Stimulated activated CD4-positive, alpha-beta T cell treated with anti-CD3 and anti-CD28 coated beads, Interleukin-4, amount 100 ng/mL, for 4 hours (primary cell): ENCODE measurements around the gene TFDP2.
"Not testable (repeated sequence)": the region's sequence is repeated elsewhere in the genome, so short reads cannot be mapped to it uniquely, and the experiment has no call there.

Experiments
- DNase-seq, 2 experiments: peaks; one replicate each; pipeline ENCODE4 v3.0.0-alpha.2; 2020

The TFDP2 gene

DNA sequence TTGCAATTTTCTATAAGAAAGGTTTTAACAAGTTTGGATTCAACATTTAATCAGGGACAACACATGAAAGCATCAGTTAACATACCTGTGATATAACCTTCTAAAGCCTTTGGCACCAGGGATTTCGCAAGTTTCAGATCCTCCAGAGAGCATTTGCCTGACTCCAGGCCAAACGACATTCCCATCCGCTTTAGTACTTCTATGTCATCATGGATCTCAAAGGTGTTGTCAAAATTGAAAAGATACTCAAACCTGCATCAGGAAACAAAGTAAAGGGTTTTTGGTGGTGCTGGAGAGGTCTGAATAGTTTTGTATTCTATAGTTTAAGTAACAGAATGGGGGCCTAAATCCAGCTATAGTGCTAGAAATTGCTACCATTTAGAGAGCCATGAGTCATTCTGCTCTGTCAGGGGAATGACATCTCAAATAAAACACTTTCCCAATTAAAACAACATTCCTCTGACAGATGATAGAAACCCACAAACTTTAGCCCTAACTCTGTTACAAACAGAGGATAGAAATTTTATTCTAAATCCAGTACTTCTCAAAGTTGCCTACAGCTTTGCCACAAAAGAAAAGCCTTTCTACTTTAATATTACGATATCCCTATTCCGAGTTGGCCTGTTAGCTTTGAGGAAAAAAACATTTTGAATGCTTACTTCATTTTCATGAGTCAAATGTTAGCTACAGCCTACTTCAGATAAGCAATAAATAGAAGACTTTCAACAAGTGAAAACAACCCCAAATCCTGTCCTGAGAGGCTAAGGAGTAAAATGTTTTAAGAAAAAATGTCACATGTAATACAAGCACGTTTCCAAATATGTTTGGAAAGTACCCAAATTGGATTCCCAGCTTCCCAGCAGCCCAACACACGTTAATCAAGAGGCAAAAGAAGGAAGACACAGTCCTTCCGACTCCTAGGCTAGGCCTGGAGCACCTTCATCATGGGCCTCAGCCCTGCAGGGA lies 189.5 kb downstream of the TFDP2 start:
- DNase-seq, result no peak

DNA sequence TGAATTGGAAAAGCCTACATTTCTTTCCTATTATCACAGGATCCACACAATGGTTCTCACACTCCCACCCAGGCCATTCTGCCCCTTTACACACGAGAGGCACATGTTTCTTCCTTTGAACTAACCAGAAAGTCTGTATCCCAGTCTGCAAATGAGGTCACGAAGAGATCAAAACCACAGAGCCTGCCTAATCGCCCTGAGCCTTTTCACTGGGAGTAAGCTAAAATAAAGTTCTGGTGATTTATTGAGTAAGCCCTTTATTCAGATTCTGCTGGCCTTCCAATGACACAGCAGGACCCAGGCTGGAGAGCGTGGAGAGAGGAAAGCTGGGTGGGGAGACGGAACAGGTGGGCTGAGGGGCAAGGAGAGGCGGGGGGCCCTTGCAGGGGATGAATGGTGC lies 194.2 kb downstream of the TFDP2 start:
- no peak for DNase-seq

DNA sequence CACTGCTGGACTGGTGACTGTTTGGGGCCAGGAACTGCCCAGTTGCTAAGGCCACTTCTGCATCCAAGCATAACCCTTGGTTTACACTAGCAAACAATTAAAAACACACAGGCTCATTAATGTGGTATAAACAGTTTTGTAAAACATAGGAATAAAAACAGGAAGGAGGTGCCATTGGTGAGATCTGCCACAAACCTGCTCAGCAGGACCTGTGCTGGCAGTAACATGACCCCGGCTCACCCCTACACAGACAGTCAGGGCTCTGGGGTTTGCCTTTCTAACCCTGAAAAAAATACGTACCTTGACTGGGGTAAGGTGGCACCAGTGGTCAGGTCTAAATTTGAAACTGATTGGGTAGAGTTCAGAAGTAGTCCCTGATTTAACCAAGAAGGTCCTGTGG lies 196.7 kb downstream of the TFDP2 start:
- DNase-seq, result no peak

DNA sequence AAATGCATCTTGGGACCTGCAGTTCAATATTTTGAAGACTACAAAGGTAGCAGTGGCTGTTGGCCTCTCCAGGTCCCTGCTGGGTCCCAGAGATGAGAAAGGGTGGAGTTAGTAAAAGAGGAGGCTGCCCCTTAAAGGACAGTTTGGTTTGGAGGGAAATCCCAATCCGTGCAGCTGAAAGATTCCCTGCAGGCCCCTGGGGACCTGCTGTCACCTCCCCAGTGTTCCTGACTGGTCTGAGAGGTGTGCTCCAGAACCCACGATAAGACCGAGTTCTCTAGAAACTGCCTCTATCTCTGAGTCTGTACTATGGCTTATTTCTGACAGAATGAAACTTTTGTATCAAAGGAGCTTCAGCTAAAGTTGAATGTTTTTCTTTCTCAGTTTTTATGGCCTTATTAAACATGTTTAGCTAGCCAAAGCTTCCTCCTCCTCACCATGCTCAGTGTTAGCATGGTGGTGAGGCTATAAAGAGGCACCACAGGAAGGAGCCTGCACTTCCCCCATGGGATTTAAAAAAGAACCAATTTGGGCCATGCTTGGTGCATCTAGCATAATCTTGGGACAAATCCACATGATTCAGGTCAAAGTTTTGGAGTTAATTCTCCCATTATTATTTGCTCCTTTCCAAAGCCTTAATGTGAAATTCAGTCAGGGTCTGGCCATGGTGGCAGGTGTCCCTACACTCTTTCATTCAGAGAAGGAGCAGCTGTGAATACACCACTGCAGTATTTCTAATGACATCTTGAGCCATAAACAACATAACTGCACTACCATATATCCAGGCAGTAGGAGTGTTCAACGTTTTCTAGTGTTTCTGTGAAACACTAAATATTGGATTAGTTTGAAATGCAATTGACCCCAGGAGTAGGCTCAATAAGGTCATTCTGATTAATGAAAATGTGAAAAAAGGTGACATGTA lies 198.5 kb downstream of the TFDP2 start:
- no peak for DNase-seq

DNA sequence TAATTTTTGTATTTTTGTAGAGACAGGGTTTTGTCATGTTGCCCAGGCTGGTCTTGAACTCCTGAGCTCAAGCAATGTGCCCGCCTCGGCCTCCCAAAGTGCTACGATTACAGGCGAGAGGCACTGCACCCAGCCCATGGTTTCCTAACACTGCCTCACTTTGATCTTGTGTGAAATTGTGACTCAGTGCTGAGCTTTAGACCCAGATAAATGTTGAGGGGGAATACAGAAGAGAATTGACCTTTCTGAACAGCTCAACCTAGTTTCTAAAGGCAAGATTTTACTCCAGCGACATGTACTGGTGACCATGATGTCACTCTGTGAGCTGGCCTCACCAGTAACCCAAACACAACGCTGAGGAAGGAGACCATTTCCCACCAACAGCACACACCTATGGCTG lies 199.4 kb downstream of the TFDP2 start:
- no peak for DNase-seq

DNA sequence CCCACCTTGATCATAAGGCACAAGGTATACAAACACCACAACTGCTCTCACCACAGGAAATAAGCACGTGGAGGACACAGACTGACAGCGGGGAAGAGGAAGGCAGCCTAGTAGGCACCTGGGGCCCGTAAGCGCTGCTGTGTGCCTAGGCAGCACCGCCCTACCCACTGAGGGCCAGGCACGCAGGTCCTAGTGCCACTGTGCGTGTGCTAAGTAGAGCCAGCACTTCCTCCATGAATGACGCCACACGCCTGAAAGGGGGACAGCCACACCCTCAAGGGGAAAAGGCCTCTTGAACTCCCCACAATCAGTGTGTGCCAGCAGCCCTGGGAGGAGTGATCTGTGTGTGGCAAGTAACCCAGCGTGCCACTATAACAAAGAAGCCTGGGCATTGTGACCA lies 199.9 kb downstream of the TFDP2 start:
- no peak for DNase-seq

DNA sequence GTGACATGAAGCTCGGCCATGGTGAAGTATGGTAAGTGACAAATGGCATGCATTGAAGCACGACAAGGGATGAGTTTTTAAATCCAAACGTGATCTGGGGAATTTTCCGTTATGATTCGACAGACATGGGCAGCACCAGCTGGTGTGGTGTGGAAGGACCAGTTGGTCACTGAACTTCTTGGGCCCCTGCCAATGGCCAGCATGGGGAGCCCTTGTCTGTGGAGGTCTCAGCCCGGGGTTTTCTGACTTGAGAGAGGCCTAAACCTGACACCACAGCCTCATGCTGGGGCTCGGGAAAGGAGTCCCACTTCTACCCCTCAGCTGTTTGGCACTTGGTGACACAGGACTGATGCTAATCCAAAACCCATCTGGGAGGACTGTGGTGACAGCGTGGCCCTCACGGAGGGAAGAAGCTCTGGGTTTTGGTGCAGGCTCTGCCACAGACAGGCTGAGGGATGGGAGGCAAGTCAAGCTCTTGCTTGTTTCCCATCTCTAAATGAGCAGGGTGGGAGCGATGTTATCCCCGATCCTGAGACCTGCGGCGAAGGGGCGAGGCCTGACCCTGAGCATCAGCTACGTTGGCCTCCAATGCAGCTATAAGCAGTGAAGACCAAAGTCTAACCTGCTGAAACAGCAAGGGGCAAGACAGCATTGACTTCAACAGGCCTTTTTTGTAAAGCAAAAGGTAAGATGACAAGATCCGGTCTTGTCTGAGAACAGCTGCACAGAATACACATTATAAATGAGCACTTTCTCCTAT lies 203.4 kb downstream of the TFDP2 start:
- no peak for DNase-seq

DNA sequence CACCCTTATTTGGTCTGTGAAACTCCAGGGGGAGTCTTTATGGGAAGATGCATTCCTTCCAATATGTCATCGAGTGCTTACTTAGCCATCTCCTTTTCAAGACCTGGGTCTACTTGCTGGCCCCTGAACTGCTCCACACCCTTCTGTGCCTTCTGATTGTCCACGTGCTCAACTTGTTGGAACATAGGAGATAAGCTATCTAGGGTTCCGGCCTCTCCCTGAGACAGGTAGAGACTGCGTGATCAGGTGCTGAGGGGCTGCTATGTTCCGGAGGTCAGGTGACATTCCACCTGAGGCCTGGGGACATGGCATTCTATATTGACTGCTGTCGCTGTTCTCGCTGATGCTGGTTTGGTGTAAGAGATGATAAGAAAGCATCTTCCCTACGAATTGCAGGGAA lies 207.3 kb downstream of the TFDP2 start:
- DNase-seq, result no peak

DNA sequence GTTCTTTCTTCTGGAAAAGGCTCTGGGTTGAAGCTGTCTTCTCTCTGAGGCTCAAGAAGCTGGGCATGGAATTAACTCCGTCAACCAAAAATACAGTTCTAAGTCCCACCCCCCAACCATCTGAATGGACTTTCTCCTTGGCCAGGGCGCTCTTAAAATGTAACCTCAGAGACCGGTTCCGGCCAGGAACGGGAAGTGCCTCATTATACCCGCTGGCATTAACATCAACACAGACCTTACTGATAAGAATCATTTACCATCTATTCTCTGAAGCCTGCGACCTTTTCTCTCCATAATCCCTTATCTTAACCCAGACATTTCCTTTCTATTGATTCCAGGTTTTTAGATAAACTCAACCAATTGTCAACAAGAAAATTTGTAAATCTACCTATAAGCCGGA lies 208.3 kb downstream of the TFDP2 start:
- no peak for DNase-seq

DNA sequence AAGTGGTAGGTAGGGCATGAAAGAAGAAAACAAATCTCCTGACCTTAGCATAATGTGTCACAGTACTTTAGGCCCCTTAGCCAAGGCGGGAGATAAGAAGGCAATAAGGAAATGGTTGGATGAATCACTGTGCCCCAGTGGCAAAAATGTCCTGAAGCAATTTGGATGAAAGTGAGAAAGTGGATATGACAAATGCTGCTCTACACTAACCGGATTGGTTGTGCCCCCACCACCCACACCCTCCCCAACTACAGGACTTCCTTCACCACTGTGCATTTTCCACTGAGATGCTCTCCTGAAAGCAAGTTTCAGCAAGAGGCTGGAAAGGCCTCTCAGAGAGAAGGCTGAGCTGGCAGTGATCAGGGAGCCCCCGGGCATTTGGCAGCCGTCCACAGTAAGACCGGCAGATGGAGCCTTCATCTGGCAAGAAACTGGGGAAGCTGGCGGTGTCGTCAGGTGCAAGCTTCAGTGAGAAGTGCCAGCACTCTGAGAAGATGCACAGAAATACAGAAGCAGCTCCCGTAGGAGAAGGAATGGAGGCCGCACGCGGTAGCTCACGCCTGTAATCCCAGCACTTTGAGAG lies 209.1 kb downstream of the TFDP2 start:
- no peak for DNase-seq

DNA sequence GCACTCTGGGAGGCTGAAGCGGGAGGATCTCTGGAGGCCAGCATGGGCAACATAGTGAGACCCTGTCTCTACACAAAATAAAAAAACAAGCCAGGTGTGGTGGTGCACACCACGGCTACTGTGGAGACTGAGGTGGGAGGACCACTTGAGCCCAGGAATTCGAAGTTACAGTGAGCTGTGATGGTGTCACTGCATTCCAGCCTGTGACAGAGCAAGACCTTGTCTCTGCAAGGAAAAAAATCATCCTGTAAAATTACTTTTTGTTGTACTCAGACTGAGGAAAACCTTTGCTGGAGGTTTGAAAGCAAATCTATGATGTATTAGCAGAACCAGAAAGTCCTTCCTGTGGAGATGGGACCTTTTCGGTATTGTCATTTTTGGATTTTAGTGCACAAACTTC lies 209.6 kb downstream of the TFDP2 start:
- no peak for DNase-seq

DNA sequence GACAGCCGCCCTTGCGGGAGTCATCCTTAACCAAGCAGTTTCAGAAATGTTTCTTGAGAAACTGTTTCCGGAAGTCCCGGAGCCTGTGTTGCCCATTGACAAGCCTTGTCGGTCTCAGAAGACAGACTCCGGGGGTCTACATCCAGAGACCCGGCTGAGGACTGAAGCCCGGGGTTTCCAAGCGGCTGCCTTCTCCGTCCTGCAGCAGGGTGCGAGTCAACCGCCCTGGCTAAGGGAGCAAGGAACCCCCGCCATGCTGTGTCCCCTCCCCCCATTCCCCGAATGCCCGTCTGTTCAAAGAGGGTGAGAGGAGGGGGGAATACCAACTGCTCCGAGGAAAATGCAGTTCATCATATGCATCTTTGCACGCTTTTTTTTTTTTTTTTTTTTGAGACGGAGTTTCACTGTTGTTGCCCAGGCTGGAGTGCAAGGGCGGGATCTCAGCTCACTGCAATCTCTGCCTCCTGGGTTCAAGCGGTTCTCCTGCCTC lies 211.3 kb downstream of the TFDP2 start:
- no peak for DNase-seq

DNA sequence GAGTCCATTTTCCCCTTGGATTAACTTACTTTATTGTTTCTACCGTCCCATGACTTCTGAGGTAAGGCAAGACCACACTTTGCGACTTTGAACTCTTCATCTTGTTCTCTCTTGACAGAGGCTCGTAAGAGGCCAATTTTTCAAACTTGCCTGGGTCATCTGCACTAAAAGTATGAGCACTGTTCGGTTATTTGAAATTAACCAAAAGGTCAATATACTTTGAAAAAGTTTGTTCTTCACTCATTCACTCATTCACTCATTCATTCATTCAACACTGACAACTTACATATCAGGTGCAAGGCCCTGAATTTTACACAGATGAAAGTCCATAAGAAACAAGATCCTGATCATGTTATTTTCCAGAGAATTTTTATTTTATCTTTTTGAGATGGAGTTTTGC lies 215.0 kb downstream of the TFDP2 start:
- no peak for DNase-seq

DNA sequence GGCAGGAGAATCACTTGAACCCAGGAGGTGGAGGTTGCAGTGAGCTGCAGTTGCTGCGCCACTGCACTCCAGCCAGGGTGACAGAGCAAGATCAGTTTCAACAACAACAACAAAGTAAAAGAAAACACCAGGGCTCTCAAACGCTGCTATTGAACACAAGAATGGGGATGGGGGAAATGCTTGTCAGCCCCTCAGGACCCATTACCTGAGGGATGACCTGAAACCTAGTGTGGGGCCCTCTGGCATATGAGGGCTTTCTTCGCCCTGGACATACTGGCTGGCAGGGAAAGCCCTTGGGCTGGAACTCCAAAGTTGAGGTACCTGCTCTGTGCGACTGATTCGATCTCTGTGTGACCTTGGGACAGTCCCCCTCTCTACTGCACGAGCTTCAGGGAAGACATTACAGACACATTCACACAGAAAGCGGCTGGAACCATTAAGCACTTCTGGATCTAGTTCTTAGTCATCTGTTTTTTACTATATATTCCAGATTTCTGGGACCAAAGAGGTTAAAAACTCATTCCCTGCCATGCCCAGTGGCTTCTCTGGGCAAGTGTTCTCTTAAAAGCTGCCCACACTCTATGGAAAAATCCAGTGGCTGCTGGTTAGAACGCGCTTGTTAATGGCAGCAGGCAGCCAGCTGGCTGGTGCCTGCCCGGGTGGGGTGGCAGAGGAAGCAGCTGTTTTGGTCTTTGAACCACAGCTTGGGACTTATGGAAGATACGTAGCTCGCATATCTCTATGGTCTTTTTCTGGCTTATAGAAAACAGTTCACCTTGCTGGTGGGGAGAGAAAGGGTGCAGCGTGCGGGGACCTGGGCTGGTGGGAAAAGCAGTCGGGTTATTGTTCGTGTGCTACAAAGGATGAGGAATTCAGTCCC lies 215.7 kb downstream of the TFDP2 start:
- no peak for DNase-seq

DNA sequence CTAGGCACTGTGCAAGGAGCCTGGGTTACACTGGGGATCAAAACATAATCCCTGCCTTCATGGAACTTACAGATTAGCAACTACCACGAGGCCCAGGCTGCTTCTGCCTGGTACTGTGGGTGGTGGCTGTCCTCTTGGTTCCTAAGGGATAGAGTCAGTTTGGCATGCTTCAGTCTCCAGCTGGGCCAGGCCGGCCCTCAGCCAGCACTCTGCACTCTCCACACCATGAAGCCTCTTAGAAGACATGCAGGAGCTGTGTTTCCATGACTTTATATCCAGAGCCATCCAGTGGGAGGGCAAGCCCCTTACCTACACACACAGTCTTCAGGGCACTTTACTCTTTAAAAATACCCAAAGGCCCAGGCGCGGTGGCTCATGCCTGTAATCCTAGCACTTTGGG lies 218.5 kb downstream of the TFDP2 start:
- DNase-seq, result no peak

DNA sequence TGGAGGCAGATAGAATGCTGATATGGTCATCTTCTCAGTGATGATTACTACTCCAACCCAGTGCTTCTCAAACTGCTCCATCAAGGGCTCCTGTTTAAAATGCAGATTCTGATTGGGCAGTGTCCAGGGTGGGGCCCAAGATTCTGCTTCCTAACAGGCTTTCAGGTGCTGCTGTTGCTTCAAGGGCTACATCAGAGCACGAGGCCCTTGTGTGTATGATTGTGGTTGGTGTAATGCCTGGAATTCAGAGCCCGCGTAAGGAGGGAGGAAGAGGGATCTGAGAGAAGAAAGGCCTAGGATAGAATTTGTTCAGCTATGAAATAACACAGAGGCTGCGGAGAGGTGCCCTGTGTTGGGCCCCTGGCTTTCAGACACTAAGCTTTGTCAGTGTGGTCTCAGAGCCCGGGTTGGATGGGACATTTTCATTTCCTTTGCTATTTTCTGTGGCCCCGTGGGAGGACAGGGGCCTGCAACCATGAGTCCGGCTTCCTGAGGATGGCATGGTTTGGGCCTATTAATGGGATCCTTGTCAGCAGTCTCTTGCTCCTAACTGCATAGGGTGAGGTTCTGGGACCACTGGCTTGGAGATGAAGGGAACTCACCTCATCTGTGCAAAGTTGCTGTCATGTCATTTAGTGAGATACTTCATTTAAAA lies 219.9 kb downstream of the TFDP2 start:
- DNase-seq, result no peak

DNA sequence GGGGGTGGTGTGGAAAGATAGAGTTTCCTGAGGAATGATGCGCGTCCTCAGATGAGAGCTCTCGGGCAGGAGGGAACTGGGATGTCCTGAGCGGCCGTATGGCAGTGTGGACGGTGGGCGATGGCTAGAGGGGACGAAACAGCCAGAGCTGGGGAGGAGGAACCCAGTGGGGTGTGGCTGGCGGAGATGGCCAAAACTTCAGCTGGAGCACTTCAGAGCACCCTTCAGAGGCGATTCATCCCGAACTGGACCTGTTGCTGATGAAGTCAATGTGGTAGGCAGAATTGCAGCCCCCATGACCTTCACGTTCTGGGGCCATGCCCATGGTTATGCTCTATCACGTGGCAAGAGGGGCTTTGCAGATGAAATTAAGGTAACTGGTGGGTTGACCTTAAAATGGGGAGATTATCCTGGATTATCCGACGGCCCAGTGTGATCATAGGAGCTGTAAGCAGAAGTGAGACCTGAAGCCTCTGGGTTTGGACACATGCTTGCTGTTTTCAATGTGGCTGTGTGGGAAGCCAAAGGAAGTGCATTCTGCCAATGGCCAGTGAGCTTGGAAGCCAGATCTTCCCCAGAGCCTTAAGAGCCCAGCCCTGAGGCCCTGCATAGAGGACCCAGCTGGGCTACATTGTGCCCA lies 220.6 kb downstream of the TFDP2 start:
- no peak for DNase-seq

DNA sequence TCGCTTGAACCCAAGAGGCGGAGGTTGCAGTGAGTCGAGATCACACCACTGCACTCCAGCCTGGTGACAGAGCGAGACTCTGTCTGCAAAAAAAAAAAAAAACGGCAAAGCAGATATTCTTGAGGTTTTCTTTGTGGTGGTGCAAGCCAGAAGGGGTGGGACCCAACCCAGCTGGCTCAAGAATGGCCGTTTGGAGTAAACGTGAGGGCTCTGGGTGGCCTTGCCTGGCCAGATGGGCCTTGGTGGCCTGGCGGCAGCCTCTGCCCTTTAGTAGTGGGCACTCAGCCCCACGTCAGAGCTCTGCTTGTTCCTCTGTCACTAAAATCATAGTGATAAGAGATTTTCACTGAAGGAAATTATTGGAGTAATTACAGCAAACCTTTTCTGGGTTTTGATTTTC lies 222.4 kb downstream of the TFDP2 start:
- no peak for DNase-seq

DNA sequence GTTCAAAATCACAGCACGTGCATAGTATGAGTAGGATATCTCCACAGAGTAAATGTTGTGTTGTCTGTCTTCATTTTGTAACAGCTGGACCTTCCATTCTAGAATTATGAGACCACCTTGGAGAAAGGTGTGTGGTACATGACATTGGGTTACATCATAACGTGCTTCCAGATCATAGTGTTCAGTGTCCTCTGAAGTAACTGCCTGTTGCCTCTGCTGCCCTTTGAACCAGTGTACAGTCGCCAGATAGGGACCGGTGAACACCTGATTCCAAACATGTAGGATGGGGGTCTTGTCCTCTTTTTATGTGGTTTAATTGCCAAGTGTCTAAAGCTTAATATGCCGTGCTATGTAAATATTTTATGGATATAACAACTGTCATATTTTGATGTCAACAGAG lies 223.7 kb downstream of the TFDP2 start:
- DNase-seq, result not testable (repeated sequence)

DNA sequence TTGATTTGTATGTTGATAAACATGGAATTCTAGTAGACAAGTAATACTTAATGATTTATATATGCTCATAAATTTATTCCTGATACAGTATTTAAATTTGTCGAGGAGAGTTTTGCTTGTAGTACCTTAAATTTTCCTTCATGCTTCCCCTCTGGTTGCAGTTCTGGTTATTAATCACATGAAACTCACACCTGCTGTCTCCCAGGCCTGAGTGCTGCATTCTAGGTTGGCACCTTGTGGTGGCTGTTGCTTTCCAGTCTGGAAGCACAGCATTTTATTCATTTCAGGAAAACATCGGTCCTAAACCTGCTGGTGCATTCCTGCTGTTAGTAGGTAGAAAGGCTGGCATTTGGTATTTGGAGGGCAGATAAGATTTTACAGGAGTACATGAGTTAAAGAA lies 228.0 kb downstream of the TFDP2 start:
- DNase-seq, result no peak
